GM21717 (cell line): ENCODE measurements around the gene ZNF536.
"Not testable (repeated sequence)": the region's sequence is repeated elsewhere in the genome, so short reads cannot be mapped to it uniquely, and the experiment has no call there.

Experiments
- ATAC-seq: cut with Tn5 transposase; IDR thresholded peaks from one replicate; pipeline ENCODE4 v1.9.1; 2021; ENCODE audit warnings: mild to moderate bottlenecking, moderate library complexity; ENCODE audit not compliant: unreplicated experiment

The ZNF536 gene

DNA sequence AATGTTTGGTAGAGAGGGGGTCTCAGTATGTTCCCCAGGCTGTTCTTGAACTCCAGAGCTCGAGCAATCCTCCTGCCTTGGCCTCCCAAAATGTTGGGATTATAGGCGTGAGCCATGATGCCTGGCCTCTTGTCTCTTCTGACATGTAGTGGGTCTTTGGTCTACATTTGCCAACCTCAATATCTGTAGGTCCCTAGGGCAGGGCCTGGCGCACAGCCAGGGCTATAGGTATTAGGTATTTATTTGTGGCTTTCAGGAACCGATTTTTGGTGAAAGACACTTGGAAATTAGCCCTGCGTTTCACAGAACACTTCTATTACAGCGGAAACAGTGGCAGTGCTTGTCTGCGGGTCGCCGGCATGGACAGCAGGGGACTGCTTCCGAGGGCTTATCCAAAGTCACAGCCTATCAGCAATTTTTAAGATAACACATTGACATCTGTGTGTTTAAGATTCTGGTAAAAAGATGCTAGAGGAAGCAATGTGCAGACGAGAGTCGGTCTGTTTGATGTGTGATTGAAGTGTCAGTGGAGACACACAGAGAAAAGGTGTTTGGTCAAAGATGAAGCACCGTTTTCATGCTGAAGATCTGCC is 14.5 kb downstream of the ZNF536 start:
- no peak for ATAC-seq

DNA sequence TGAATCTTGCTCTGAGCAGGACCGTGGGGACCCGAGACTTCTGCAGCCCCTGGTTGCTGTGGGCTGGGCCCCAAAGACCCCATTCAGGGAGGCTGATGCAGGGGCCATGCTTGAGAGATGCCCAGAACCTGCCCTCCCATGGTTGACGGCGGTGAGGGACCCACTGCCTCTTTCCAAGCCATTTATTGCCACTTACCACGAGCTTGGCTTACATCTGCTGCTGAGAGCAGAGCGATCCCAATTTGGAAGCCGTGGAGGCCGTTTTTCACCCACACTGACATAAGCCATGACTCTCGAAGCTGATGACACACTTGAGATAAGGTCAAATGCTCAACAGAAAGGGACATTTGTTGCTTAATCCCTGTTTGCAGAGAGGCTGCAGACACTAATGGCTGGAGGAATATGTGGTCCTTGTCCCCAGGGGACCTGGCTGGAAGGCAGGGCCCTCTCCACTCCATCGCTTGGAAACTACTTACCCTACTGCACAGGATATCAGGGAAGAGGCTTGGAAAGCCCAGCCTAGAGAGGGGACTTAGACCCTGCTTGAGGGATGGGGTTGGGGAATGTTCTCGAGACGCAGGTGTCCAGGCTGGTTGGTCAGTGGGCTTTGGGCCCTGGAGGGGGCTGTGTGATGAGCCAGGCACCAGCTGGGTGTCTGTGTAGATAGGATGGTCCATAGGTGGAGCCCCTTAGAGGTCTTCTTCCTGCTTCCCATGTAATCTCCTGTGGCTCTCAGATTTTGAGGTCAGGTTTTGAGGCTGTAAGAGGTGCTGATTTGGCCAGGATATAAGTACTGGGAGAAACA is 15.3 kb downstream of the ZNF536 start:
- no peak for ATAC-seq

DNA sequence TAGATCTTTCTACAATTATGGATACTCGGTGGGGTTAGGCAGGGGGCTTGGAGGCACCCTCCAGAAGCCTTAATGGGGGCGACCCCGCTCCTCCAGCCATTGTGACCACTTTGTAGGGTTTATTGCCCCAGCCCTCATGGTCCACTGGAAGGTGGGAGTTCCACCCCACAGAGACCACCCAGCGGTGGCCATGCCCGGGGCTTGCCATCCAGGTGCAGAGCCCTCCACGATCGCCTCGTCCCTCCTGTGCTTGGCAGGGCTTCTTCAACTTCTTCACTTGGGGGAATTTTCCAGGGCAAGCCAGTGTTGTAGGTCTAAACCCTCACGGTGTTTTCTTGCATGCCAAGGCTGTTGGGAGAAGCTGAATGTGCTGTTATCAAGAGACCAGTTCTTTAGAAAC is 16.1 kb downstream of the ZNF536 start:
- ATAC-seq: no peak

DNA sequence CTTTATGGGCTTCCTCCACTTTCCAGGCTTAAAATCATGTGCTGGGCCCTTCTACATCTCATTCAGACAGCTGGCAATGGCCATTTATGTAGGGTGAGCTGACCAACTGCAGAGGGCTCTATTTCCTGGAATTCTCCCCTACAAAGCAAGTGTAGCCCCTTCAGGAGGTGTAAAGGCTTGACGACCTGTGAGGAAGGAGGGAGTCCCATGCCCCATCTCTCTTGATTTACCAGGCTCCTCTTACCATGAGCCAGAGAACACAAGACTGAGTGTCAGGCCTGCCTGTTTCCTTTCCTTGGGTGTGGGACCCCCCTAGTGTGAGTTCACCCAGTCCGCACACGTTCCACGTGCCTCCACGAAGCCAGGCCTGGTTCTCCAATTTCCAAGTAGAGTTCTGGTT is 16.6 kb downstream of the ZNF536 start:
- ATAC-seq: no peak

DNA sequence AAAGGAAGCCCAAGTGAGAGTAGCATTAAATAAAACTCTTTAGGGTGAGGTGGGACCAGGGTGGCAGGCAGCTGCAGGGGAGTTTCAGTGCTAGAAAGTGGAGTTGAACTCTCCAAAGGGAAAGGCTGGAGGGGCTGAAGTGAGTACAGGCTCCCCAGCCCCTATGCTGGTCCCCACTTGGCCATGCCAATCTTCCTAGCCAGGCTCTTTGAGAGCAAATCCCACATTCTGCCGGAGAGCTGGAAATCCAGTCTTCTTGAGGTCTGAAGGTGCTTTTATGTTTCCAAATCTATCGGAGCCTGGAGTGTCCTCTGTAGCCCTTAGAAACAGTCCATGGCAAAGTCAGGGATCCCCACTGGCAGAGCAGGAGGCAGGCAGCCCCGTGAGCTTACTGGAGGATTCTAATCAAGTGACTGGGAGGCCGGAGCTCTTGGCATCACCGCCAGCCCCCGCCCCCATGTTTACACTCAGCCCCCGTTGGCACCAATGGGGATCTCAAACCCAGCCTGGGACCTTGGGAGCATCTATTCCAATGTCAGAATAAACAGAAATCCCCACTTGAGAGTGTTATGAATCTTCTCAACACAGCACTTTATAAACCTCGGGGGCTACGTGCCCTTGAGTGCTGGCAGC is 18.3 kb downstream of the ZNF536 start:
- ATAC-seq: no peak

DNA sequence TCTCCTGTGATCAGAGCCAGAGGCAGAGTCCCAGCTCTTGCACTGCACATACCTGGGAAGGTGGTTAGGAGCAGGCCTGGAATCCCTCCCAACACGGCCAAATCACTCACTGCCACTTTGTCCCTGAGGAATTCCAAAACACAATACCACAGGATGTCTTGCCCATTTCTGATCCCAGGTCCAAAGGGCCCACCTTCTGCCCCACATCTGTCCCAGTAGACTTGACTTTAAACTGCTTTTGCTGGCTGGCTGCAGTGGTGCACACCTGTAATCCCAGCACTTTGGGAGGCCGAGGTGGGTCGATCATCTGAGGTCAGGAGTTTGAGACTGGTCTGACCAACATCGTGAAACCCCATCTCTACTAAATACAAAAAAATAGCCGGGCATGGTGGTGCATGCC is 18.9 kb downstream of the ZNF536 start:
- no peak for ATAC-seq

DNA sequence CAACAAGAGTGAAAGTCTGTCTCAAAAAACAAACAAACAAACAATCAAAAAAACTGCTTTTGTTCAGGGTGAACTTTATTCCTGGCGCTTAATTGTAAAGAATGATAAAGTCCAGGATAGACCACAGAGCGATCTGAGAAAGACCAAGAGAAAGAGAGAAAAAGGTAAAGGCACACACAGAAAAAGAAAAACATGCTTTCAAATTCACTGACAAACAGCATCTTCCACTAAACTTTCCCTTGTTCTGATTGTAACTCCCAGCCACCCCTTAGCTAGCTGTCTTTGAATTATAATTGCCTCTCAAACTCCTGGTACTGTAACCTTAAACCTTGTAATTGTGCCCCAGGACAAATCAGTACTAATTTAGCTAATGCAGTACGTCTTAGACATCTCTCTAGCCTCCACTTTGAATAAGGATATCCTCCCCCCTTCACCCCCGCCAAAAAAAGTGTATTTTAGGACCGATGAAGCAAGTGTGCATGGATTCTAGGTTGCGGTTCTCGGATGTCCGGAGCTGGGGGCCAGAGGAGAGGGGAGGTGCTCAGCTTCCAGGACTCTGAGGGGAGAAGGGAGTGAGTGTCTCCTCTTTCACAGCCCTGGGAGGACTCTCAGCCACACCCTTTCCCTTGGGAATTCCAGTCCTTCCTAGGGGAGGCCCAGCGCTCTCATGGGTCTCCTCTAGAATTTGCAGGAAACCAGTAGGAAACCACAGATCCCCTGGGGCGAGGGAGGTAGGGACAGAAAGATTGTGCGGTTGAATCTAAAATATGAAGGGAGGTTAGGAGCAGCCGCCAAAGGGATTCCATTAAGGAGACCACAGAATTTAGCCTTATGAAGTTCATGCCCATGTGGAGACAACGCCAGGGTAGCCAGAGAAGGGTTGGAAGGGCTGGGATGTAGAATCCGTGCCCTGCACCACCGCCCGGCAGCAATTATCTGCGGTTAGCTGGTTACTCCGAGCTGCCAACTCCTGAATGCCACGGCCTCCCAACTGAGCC is 19.7 kb downstream of the ZNF536 start:
- no peak for ATAC-seq

DNA sequence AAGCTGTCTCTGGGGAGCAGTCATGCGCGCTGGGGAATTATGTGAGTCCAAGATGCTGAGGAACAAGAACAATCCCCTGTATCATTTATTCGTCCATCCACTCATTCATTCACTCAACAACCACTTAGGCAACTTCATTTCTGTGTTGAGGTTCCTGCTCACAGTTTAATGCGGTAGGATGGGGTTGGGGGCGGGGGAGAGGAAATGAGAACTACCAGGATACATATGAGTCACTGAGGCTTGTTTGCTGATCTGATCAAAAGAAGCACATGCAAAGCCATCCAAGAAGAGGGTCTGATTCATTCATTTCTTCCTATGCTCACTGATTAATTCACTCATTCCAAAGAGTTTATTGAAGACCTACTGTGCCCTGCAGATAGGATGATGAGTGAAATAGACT is 20.9 kb downstream of the ZNF536 start:
- ATAC-seq: no peak

DNA sequence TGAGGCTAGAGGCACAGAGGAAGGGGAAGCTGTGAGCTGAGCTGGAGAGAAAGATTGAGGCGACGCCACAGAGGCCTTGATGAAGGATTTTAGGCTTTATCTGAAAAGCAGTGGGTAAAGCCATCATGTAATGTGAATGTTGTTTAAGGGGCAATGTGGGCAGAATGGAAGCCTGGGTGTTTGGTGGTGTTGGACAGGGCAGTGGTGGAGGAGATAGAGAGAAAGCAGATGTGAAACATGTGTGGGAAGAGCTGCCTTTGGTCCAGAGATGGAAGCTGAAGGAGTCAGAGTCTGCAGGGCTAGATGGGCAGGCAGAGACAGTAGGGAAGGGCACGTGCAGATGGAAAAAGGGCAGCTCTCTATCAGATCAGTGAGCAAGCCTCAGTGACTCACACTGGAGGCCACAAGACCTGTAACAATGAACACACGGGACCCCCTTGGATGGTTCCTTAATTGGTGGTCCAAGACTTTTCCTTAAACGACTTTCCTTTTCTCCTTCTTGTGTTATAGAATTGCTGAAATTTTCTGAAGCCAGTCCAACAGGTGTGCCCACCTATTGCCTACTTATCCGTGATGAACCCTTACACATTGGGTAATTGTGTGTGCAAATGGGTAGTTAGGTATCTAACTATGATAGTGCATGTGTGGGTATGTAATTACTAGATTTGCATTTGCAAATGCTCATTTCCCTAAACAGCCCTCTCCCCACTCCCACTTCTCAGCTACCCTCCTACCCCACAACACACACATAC is 21.7 kb downstream of the ZNF536 start:
- no peak for ATAC-seq

DNA sequence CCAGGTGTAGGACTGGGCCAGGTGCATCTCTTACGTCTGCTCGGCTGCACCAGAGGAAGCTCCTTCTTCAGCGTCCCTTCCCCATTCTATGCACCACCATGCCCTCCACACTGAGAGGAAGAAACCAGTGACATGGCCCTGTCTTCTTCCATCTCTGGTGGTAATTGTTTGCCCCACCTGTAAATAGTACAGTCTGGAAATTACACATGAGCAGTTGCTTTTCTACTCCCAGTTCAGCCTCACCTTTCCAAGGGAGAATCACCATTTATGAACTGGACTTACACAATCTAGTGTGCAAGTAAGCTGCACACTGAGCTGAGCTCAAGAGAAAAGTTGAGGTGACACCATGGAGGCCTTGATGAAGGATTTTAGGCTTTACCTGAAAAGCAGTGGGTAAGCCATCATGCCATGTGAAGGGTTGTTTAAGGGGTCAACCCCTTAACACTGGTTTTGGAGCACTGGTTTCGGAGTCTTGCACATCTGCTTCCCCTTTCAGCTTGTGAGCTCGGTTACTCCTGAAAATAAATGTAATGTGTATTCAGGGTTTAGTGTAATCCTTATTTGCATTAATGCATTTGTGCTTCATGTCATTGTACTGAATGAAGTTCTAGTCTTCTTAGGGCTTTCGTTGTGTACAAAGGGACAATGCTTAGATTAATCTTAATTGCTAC is 22.4 kb downstream of the ZNF536 start:
- no peak for ATAC-seq

DNA sequence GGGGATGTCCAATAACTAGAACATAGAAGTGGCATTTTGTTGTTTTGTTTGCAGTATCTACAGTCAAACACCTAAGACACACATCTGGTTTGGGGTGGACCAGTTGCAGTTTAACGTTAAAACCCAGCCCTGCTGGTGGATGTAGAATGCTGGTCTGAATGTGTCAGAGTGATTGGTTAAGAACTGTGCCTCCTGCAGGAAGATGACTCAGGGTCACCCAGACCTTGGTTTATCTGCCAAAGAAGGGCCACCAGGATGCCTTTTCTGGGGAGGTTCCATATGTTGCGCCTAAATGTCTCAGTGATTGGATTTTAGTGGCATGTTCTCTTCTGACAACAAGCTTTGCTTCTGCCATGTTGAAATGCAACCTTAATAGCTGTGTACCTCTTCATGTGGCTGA is 23.1 kb downstream of the ZNF536 start:
- no peak for ATAC-seq

DNA sequence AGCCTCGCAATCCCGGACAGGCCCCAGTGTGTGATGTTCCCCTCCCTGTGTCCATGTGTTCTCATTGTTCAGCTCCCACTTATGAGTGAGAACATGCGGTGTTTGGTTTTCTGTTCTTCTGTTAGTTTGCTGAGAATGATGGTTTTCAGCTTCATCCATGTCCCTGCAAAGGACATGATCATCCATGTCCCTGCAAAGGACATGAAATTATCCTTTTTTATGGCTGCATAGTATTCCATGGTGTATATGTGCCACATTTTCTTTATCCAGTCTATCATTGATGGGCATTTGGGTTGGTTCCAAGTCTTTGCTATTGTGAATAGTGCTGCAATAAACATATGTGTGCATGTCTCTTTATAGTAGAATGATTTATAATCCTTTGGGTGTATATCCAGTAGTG is 26.4 kb downstream of the ZNF536 start:
- ATAC-seq: not testable (repeated sequence)

DNA sequence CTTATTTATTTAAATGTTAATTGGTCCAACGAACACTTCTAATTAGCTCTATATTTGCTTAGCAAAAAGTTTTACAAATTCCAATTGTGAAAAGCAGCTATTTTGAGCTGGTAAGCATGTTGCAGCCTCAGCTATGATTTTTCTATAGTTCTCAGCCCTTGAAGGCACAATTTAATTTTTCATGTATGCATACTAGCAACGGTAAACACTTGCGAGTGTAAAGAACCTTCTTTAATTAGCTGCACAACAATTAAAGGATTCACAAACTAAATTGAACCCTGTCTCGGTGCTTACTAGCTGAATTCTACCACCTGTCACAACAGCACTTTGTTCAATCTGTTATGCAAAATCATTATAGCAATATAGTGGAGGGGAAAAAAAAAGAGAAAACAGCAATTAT is 29.8 kb downstream of the ZNF536 start:
- no peak for ATAC-seq

DNA sequence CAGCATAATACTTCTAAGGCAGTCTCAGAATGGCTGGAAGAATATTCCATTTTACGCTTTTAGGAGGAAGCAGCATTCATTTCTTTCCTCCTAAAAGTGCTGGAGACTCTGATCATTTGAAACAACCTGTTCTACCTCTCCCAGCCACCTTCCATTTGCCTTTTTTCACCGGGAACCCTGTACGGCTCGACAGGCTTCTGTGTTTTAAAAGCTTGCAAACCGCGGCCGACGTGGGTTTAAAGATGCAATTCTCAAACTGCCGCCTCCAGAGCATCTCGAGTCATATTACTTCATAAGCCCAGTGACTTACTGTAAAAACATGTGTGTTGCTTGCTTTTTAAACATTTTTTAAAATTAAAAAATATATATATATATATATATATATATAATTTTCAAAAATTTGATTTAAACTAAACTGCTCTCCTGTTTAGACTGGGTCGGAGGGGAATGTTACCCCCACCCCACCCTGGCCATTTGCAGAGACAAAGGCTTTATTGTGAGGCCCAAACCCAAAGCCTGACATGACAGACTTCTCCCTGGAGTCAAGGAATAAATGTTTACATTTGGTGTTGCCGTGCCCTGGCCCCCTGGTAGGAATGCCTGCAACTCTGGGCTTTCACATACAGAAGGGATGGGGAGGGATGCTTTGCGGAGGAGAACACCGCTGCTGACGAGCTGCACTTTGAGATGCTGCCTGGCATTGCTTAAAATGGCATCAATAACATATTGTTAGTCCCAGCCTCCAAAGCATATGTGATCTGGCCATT is 30.4 kb downstream of the ZNF536 start:
- ATAC-seq: no peak

DNA sequence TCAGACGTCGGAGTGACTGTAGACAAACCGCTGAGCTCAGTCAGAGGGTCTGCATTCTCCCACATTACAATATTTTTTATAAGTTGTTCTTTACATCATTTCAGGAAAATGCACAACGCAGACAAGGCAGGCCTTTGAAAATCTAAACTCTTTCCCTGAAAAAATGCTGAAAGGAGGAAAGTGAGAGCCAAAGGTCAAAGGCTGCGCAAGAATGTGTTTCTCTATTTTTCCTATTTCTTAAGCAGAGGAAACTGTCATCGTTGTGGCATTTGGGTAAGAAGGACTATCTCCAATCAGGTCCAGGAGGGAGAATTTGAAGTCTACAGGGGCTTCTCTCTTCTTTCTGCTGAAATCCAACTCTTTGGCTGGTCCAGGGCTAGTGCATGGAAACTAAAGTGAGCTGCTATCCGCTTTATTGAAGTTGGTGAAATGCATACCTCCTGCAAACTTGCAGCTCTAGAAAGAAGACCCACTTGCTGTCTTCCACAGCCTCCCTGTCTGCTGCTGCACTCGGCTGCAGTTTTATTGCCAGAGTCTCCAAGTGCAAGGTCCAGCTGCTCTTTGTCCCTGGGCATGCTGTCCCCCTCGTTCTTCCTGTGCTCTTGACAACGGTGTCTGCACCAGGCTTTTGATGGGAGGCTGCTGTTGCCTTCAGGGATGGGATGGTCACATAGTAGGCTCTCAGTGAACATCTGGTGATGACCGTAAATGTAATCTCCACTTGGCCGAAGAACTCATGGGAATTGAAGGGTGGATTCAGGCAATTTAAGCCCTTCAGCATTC is 31.2 kb downstream of the ZNF536 start:
- no peak for ATAC-seq

DNA sequence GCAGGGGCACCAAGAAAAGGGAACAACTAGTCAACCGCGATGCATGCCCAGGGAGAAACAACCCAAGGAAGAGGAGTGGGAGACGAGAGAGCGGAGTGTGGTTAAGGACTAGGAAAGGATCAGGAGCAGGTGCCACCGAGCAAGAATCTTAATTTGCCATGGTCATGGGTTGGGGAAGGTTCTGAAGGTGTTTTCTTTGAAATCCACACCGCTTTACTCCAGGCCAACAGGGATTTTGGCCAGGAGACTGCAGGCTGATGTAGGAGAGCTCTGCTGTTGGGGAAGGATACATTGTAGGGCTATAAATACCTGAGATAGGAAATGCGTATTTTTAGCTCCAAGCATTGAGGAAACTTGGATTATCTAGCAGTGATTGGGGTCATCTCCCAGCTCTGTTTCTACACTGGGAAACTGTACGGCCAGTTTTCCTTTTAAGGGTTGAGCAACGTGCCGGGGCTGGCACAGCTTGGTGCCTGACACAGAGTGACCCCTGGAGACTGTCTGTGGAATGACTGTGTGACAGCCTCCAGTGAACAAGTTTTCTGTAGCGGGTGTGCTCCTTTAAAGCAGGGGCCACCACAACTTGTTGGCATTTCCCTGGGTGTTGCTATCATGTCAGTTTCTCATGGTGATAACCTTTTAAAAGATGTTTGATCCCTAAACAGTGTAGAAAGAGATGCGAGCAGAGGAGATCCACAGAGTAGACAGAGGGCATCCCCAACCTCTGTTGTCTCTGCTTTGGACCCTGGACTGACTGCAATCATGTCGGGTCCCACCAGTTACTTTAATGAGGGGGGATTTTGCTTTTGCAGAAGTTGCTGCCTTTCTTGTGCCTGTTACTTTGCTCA is 34.3 kb downstream of the ZNF536 start:
- no peak for ATAC-seq

DNA sequence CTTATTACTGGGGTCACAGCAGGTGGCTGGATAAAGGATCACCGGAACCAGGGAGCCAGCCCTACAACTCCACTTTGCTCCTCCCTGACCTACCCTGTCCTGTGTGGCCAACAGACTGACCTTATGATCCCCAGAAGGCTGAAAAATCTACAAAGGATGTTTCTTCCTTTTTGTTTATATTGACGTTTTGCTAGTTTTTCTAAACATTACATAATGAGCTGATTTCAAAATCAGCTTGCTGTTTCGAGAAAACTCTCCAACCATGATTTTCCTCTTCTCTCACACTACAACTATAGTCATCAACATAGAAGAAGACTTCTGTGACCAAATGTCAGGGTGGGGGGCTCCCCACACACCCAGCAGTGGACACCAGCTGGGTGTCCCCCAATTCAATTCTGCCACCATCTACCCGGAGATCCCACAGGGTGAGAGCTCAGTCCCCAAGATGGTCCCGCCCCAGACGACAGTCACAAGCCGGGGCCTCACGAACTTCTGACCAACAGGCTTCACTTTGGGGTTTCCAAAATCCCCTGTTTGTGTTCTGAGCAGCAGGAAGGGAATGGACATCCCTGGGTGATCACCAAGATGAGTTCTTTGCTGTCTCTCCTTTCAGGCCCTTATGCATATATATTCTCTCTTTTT is 35.0 kb downstream of the ZNF536 start:
- no peak for ATAC-seq
